RWPE2 (cell line): Measurements from ENCODE around the gene ACADL.
"Not testable (repeated sequence)": the region's sequence is repeated elsewhere in the genome, so short reads cannot be mapped to it uniquely, and the experiment has no call there.

Experiments
- ATAC-seq: fragments of 200-7000 bp; cut with Tn5 transposase; 3 replicates; pipeline ENCODE4 v1.9.1; 2021; ENCODE audit warnings: low read depth
- DNase-seq: peaks from one replicate; pipeline ENCODE4 v3.0.0-alpha.2; 2020; ENCODE audit warnings: low spot score
- H3K27ac ChIP-seq: fragments of 450-650 bp; 2 replicates; pipeline ENCODE4 v1.5.1; 2017; ENCODE audit warnings: mild to moderate bottlenecking; ENCODE audit not compliant: poor library complexity, severe bottlenecking
- H3K27me3 ChIP-seq: fragments of 250-450 bp; sonication (Bioruptor Pico); 2 replicates; pipeline ENCODE4 v1.5.1; 2021; ENCODE audit warnings: mild to moderate bottlenecking, moderate library complexity; ENCODE audit not compliant: insufficient read depth, poor library complexity, severe bottlenecking
- H3K36me3 ChIP-seq: fragments of 250-450 bp; sonication (Bioruptor Pico); 2 replicates; pipeline ENCODE4 v1.5.1; 2020; ENCODE audit warnings: low read depth, mild to moderate bottlenecking, moderate library complexity
- H3K4me1 ChIP-seq: fragments of 250-450 bp; sonication (Bioruptor Pico); 2 replicates; pipeline ENCODE4 v1.5.1; 2021; ENCODE audit warnings: mild to moderate bottlenecking, moderate library complexity; ENCODE audit not compliant: insufficient read depth, poor library complexity, severe bottlenecking
- H3K4me3 ChIP-seq: fragments of 250-450 bp; sonication (Bioruptor Pico); 2 replicates; pipeline ENCODE4 v1.5.1; 2021; ENCODE audit warnings: mild to moderate bottlenecking, moderate library complexity; ENCODE audit not compliant: severe bottlenecking
- H3K9me3 ChIP-seq: fragments of 250-450 bp; sonication (Bioruptor Pico); 2 replicates; pipeline ENCODE4 v1.5.1; 2021; ENCODE audit warnings: mild to moderate bottlenecking, moderate library complexity; ENCODE audit not compliant: severe bottlenecking
- TF ChIP-seq, protein P1 (sequence below): fragments of 450-650 bp; IDR thresholded peaks from one replicate; pipeline ENCODE4 v1.5.1; 2017; ENCODE audit warnings: mild to moderate bottlenecking, moderate library complexity; ENCODE audit not compliant: poor library complexity, severe bottlenecking

The ACADL gene

DNA sequence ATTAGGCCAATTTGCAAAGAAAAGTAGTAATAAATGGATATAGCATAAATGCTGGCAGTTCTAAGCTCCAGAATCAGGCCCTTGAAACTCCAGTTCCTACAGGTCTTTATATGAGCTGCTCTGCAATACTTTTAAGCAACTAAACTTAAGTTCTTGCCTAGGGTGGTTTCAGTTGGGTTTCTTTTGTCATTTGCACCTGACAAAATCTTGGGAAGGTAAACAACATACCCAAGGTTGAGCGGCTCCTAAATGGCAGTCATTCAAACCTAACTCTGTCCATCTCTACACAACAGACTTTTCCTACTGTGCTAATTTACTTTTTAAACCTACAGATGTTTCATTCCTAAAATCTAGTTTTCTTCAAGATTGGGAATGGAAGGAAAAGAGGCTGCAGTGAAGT, 44.8 kb downstream of the ACADL start:
- DNase-seq (no peak), ATAC-seq (no peak)
- TF ChIP-seq, protein P1, sequence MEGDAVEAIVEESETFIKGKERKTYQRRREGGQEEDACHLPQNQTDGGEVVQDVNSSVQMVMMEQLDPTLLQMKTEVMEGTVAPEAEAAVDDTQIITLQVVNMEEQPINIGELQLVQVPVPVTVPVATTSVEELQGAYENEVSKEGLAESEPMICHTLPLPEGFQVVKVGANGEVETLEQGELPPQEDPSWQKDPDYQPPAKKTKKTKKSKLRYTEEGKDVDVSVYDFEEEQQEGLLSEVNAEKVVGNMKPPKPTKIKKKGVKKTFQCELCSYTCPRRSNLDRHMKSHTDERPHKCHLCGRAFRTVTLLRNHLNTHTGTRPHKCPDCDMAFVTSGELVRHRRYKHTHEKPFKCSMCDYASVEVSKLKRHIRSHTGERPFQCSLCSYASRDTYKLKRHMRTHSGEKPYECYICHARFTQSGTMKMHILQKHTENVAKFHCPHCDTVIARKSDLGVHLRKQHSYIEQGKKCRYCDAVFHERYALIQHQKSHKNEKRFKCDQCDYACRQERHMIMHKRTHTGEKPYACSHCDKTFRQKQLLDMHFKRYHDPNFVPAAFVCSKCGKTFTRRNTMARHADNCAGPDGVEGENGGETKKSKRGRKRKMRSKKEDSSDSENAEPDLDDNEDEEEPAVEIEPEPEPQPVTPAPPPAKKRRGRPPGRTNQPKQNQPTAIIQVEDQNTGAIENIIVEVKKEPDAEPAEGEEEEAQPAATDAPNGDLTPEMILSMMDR = no peak
- no peak overlapping the region for H3K4me3 ChIP-seq
- no peak overlapping the region for H3K27ac ChIP-seq
- no peaks in the 10 kb centered on the region for H3K9me3 ChIP-seq
- H3K36me3 ChIP-seq = no peaks in the 10 kb centered on the region
- H3K27me3 ChIP-seq = no peaks in the 10 kb centered on the region
- H3K4me1 ChIP-seq = no peaks in the 10 kb centered on the region

- Histone ChIP-seq H3K9me3 (no peaks in the 10 kb centered on the region), H3K4me1 (no peaks in the 10 kb centered on the region), H3K27ac (no peak overlapping the region), H3K36me3 (no peaks in the 10 kb centered on the region), H3K27me3 (no peaks in the 10 kb centered on the region), H3K4me3 (no peak overlapping the region)
- no peak for DNase-seq
- ATAC-seq = no peak
- TF ChIP-seq, protein P1 = no peak
Observed at GRCh38 chr2:210179351-210179990, 45.8 kb downstream of the ACADL start.

DNA sequence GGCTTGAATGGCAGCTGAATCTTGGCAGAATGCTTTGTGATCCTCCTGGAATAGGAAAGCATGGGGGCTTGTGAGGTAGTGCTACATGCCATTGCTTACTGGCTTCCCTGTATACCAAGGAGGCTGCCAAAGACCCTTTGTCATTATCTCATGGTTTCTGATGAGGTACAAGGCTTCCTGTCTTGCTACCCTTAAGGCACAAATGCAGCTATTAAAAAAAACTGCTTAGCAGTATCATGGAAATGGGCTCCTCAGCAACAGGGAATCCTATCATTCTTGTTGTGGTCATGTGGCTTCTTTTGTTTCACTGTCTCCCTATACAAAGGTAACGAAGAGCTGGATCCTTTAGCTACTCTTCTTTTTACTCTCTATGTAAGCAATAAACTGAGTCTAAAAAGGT, 47.5 kb downstream of the ACADL start:
- ATAC-seq = no peak
- H3K36me3 ChIP-seq = no peaks in the 10 kb centered on the region

DNA sequence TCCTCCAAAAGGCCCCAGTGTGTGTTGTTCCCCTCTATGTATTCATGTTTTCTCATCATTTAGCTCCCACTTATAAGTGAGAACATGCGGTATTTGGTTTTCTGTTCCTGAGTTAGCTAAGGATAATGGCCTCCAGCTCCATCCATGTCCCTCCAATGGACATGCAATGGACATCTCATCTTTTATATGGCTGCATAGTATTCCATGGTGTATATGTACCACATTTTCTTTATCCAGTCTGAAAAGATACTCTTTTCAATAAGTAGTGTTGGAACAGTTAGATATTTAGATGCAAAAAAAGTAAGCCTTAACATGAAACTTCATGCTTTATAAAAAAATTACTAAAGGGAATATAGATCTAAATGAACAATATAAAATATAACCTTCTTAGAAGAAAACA, 48.1 kb downstream of the ACADL start:
- H3K4me3 ChIP-seq, ATAC-seq, DNase-seq, H3K9me3 ChIP-seq, H3K27ac ChIP-seq, H3K4me1 ChIP-seq, H3K36me3 ChIP-seq, H3K27me3 ChIP-seq: not testable (repeated sequence)

More for the DNA sequence above, 47.5 kb downstream of the ACADL start:
- Histone ChIP-seq H3K9me3 (no peaks in the 10 kb centered on the region), H3K4me1 (no peaks in the 10 kb centered on the region), H3K27ac (no peak overlapping the region), H3K4me3 (no peak overlapping the region), H3K27me3 (no peaks in the 10 kb centered on the region)
- TF ChIP-seq, protein P1 = no peak
- DNase-seq = no peak

- Histone ChIP-seq H3K4me3 (no peak overlapping the region), H3K27ac (no peak overlapping the region), H3K9me3 (no peaks in the 10 kb centered on the region), H3K27me3 (no peaks in the 10 kb centered on the region), H3K36me3 (no peaks in the 10 kb centered on the region), H3K4me1 (no peaks in the 10 kb centered on the region)
- DNase-seq (no peak), ATAC-seq (no peak)
- TF ChIP-seq, protein P1 = no peak
Observed at GRCh38 chr2:210174086-210174485, 51.2 kb downstream of the ACADL start.
